GM18499 (cell line): Measurements from ENCODE around the gene KCTD10.

Experiments used
- ATAC-seq: cut with Tn5 transposase; IDR thresholded peaks from one replicate; pipeline ENCODE4 v1.9.1; 2021; ENCODE audit warnings: moderate number of reproducible peaks; ENCODE audit not compliant: insufficient read depth, unreplicated experiment

KCTD10 gene

DNA sequence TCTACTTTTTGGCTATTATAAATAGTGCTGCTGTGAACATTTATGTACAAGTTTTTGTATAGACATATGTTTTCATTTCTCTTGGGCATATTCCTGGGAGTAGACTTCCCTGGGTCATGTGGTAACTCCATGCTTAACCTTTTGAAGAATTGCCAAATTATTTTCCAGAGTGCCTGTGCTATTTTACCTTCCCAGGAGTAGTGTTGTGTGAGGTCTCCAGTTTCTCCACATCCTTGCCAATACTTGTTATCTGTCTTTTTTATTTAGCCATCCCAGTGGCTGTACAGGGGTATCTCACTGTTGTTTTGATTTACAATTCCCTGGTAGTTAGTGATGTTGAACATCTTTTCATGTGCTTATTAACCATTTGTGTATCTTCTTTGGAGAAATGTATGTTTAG, 19.2 kb upstream of the KCTD10 start:
- ATAC-seq = no peak

DNA sequence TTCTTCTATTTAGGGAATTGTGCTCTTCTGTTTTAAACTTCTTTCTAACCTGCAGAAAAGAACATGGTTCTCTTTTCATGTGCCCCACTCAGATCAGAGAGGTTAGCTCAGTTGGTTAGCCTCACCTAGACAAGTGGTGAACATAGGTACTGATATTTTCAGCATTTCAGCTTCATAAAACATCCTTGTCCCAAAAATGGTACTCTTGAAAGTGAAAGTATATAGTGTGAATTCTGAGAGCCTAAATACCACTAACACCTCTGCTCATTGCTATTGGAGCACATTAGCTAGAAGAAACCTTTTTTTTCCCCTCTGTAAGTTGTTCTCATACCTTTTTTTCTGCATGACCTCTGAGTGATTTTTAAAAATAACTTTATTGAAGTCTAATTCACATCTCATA, 17.9 kb upstream of the KCTD10 start:
- ATAC-seq = no peak

DNA sequence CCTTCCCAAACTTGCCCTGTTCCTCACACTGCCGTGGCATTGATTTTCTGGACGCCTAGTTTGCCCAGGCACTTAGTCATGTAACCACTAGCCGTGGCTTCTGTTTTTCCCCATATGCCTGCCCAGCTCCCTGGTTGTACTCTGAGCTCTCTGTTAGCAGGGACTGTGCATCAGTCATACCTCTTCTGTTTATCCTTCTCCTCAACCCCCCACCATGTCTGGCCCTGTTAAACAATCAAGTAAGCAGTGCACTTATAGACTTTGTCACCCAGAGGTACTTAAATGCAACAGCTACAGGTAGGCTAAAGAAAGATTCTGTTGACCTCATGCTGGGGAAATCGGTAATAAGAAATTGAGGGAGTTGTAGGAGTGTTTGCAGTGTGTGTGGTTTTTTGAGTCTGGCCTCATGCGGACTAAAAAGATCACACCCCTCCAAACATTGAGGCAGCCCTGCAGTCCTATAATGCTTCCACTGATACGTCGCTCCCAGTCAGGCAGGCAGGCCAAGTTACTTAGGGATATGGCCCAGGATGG, 17.3 kb upstream of the KCTD10 start:
- no peak for ATAC-seq

DNA sequence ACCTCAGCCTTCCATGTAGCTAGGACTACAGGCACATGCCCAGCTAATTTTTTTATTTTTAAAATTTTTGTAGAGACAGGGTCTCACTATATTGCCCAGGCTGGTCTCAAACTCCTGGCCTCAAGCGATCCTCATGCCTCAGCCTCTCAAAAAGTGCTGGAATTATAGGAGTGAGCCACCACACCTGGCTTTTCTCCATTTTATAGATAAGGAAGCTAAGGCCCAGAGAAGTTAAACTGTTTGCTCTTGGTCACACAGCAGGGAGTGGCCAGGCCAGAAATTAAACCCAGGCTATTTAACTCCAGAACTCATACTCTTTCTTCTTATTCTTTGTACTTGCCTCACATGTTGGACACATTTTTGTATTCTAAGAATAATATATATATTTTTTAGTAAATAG, 16.8 kb upstream of the KCTD10 start:
- no peak for ATAC-seq

DNA sequence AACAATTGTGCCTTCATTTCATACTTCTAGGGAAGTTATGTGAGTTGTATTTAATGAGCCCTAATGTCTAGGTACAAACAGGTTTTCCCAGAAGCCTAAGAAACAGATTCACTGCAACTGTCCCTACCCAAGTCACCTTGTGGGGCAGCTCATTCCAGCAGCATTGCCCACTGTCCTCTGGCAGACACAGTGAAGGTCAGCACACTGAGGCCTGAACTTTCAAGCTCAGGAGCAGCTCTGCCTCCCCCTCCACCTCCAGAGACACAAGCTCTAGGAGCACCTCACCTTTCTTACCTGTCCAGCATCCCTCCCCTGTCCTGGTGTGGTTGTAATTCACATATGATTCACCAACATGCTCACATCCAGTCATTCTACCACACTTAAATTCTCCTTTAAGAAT, 16.0 kb upstream of the KCTD10 start:
- ATAC-seq = no peak

DNA sequence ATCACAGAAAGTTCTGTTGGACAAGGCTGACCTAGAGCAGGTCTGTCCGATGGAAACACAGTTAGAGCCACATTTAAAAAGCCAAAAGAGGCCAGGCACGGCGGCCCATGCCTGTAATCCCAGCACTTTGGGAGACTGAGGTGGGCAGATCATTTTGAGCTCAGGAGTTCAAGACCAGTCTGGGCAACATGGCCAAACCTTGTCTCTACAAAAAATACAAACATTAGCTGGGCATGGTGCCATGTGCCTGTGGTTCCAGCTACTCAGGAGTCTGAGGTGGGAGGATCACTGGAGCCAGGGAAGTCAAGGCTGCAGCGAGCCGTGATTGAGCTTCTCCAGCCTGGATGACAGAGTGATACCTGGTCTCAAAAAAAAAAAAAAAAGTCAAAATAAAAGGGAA, 15.3 kb upstream of the KCTD10 start:
- ATAC-seq = no peak

DNA sequence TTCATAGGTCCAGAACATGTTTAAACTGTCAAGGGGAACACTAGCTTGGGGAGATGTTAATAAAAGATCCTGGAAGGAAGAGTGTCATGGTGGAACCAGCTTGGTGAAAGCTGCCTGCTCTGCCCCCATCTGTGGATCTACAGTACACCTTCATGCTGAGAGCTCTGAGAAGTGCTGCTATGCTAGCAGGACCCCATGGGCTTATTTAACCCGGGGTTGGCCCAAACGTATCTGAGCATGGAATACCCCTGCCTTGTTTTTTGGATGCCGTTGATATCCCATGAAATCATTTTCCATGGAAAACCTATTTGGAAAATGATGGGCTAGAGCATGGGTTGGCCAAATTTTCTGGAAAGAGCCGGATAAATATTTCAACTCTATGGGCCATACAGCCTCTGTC, 14.6 kb upstream of the KCTD10 start:
- no peak for ATAC-seq

DNA sequence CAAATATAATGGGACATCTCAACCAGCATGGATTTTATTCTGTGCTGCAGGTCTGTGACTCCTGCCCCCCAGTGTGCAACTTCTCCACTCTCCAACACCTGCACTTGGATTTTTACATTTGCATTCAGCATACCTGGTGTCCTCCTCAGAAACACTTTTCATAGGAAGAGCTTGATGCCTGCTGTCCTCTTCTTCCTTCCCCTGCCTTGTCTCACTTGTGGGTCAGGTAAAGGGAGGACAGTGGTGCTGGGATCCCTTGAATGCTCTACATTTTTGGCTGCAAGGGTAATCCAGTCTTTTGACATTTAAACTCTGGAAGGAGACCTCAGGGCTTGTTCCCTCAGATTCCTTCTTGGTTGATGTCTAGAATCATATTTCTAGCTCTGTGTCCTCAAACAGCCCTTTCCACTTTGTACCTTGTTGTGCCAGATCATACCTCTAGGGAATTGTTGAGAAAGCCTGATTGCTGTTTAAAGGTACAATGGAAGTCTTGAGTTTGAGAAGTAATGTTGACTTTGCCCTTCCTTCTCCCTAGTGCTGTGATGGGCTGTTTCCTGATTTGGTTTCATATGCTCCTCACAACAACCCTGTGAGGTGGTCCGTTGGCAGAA, 13.0 kb upstream of the KCTD10 start:
- no peak for ATAC-seq

DNA sequence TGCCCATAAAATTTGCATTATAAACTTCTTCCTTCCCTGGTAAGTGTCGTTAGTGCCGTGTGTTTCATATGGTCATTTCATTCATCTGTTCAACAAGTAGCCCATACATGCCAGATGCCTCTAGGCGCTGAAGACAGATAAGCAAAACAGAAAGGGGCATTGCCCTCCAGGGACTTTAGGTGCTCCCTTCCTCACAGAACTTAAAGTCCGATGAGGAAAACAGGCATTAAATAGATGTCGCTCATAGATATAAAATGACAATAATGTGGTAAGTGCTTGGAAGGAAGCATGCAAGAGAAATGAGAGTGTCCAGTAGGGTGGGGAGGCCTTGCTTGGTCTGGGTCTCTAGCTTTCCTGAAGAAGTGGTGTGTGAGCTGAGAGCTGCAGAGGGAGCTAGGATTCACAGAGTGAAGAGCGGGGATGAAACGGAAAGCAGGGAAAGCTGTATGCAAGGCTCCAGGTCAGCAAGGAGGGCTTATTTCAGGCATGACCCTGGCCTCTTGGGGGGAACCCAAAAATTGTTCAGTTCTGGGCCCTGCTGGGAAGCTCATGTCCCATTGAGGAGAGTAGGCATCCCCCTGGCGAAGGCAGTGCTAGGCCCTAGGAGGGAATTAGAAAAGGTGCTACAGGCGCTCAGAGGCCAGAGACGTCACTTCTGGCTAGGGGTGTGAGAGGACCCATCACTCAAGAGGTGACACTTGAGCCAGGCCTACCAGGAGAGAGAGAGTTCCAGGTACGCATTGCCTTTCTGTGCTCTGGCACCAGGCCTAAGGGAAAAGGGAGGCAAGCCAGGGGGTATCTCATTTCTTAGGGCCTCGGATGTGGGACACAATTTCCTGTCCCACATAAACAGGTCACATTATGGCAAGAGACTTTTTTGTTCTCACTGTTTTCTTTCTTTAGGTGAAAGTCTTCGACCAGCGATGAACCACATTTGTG, 12.2 kb upstream of the KCTD10 start:
- no peak for ATAC-seq

DNA sequence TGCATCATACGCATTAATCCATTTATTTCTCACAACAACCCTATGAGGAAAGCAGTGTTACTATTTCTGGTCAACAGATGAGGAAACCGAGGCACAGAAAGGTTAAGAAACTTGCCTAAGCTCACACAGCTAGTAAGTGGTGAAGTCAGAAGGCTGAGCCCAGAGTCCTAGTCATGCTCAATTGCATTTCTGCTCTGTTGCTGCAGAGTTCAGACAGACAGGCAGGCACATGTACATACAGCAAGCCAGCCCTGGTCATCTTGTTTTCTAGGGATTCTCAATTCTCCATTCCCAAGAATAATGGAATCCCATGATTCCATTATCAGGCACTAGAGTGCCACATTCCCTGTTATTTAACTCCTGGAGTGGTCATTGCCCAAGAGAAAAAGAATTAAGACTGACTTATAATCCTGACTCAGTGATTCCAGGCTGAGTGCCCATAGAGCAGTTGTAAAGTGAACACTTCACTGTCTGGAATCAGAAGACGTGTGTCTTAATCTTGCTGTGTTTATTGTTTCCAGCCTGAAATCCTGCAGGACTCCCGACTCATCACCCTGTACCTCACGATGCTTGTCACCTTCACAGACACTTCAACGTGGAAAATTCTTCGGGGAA, 11.1 kb upstream of the KCTD10 start:
- no peak for ATAC-seq

DNA sequence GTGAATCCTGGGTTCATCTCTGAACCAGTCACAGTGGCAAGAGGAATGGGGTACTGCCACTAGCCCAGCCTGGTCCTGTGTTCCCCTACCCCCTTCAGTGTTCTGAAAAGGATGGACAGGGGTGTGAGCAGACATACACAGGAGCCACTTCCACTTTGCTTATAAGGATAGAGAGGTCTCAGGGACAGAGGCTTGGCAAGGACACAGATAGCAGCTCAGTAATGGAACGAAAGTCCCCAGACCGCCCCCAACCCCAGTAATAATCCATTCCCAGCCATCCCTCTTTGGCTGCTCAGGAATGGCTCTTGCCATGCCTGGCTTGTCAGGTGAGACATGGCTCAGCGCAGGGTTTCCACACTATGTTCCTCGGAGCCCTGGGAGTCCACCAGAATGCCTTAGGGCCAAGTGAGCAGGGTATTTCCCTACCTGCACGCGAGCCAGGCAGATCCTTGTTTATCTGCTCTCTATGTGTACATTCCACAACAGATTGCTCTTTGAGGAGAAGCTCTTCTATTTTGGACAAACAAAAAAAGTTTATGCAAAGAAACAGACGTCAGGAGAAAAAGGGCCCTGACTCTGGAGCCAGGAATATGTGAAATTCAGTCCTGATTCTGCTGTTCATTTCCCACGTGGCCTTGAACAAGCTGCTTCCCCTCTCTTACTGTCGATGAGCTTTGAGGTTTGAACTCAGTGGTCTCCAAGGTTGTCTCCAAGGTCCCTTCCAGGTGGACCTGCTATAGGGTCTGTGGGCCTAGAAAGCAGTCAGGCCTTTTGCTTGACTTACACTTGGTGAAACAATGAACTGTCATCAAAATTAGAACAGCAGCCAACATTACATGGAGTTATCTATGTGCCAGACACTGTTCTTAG, 10.3 kb upstream of the KCTD10 start:
- no peak for ATAC-seq

DNA sequence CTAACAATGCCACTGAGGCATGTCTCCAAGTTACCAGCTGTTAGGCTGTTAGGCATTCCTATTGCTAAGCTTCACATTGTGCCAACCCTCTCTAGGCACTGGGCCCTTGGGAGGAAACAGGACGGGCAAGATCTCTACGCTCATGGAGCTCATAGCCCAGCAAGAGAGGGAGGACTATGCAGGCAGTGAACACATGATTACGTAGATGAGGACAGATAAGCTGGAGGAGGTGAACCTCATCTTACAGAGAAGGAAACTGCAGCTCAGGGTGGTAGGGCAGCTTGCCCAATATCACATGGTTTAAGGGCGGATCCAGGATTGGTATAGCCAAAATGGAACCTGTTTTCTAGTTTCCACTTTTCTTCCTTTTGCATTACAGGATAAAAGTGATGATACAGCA, 8.1 kb upstream of the KCTD10 start:
- no peak for ATAC-seq

DNA sequence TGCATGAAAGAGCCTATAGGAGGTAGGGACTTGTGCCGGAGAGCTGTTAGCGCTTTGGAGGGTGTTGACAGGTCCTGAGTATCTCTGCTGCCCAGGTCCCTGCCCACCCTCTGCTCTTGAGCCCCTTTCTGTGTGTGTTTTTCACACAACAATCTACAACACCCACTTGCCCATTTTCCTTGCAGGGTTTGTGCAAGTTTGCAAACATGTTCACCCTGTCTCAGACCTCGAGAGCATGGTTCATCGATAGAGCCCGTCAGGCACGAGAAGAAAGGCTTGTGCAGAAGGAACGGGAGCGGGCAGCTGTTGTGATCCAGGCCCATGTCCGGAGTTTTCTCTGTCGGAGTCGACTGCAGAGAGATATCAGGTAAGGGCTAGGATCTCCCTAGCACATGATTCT, 6.2 kb upstream of the KCTD10 start:
- ATAC-seq = no peak

DNA sequence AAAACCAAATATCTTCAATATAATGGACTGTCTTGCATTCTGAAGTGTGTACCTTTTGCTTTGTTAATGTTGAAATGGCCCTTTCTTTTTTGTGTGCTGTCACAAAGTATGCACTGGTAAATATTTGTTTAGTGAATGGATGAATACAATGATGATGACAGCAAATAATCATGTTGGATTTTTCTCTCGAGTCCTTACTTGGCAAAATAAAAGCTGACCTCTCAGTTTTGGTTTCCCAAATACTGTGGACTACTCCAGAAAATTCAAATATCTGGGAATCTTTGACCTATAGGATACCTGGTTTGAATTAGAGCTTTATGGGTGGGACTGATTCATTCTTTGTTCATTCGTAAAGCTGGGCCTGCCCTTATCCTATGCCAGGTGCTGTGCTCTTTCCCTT, 5.8 kb upstream of the KCTD10 start:
- no peak for ATAC-seq

DNA sequence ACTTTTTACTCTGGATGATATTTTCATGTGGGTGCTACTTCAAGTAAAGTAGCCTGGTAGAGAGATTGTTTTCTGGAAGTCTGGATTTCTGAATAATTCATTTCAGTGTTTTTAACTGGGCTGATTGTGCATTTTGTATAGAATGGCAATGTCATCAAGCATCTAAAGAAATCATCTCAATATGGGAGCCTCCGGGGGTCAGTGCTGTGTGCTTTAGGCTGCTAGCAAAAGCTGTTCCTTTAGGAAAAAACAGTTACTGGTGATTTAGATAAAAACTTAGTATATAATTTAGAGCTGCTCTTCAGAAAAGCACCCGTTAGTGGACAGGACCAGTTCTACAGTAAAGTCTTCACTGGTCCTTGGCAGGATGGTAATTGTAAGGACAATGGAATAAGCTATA, 5.4 kb upstream of the KCTD10 start:
- ATAC-seq = no peak

DNA sequence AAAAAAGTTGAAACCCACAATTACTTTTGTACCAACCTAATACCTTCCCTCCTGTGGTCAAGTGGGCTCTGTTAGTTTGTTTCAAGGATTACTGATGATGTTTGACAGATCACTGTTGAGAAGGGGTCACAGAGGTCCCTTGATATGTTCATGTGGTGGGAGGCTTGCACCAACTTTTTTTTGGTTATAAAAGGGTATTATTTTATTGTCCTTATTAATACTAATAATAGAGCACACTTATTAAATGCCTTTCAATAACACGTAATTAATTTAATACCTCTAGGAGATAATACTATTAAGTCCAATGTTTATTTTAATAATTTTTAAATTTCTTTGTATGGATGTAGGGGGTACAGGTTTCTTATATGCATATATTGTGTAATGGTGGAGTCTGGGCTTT, 4.8 kb upstream of the KCTD10 start:
- no peak for ATAC-seq

DNA sequence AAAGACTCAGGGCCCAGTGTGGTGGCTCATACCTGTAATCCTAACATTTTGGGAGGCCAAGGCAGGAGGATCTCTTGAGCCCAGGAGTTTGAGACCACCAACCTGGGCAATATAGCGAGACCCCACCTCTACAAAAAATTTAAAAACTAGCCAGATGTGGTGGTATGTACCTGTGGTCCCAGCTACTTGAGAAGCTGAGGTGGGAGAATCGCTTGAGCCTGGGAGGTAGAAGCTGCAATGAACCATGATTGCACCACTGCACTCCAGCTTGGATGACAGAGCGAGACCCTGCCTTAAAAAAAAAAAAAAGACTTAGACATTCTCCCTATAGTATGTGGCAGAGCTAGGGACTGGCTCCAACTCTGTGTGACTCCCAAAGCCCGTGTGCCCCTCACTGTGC, 3.3 kb upstream of the KCTD10 start:
- ATAC-seq = no peak

DNA sequence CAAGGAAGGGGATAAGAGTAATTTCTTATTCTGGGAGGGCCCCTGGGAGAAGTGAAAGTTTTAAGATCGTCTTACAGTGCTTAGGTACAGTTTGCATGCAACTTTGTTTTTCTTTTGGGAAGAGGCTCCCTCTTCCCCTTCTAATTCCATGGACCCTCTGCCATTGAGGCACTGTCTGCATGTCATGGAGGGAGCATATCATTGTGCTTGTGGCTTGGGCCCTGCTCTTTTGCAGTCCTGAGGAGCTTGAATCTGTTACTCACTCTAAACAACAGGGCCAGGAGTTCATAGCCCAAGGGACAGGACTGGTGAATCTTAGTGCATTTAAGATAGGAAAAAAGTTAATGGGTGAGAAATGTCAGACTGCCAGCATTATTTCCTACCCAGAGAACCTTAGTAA, 2.7 kb upstream of the KCTD10 start:
- ATAC-seq = no peak

DNA sequence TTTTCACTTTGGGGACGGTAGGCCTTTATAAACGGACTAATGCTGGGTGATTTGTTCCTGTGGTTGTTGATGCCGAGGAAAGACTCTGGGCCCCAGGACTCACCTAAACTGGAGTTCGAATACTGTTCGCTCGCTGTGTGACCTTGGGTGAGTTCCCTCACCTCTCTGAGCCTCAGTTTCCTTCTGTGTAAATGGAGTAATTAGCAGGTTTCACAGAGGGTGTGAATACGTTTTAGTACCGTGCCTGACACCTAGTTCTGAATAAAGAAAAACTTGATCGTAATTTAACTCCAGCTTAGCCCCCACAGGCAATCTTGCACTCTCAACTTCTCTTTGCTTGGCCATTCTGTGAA, 839 bp upstream of the KCTD10 start:
- no peak for ATAC-seq

DNA sequence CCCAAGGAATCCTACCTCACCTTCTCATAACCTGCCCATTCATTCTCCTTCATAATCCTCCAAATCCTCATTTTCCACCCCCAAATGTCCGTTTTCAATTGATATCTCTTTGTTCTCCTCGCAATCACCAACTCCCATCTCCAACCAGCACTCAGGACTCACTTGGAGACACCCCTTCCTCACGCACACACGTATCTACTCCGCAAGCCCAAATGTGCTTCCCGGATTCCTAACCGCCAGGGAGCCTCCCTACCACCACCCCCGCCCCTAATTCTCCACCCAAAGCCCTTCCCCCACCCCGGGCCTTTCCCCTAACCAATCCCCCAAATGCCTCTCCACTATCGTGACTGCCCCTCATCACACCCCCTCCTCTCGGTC, 304 bp downstream of the KCTD10 start:
- no peak for ATAC-seq
